Measurements from ENCODE around the gene PDHB.
A peak's percentile ranks its signal among the peaks of the same experiment; 100 is the strongest.
"Not testable (repeated sequence)": the region's sequence is repeated elsewhere in the genome, so short reads cannot be mapped to it uniquely, and the experiment has no call there.

Gene PDHB

GRCh38 chr3:58433400-58434167, at the start of gene PDHB:
PDHB (minus strand) TSS chr3:58433832; CDS start chr3:58433809, 23 bp downstream.
- DNase-seq (ENCODE audit: low read depth, low spot score), result peak; percentile 57

GRCh38 chr3:58482917-58483636, 49.4 kb upstream of the PDHB start:
- DNase-seq (ENCODE audit: low read depth, low spot score), result no peak

GRCh38 chr3:58480309-58480708, 46.7 kb upstream of the PDHB start:
- no peak for DNase-seq (ENCODE audit: low read depth, low spot score)

GRCh38 chr3:58478781-58479180, 45.1 kb upstream of the PDHB start:
- DNase-seq (ENCODE audit: low read depth, low spot score), result no peak

- DNase-seq (ENCODE audit: low read depth, low spot score), result no peak
These were observed 41.4 kb upstream of the PDHB start for GRCh38 chr3:58474967-58475578.

GRCh38 chr3:58474348-58474911, 40.8 kb upstream of the PDHB start:
- no peak for DNase-seq (ENCODE audit: low read depth, low spot score)

GRCh38 chr3:58473275-58473674, 39.6 kb upstream of the PDHB start:
- no peak for DNase-seq (ENCODE audit: low read depth, low spot score)

- no peak for DNase-seq (ENCODE audit: low read depth, low spot score)
These were observed 37.6 kb upstream of the PDHB start for GRCh38 chr3:58471025-58471887.

- no peak for DNase-seq (ENCODE audit: low read depth, low spot score)
These were observed 36.9 kb upstream of the PDHB start for GRCh38 chr3:58470363-58471024.

GRCh38 chr3:58469096-58469495, 35.5 kb upstream of the PDHB start:
- no peak for DNase-seq (ENCODE audit: low read depth, low spot score)

GRCh38 chr3:58466899-58467563, 33.4 kb upstream of the PDHB start:
- no peak for DNase-seq (ENCODE audit: low read depth, low spot score)

GRCh38 chr3:58464866-58465265, 31.2 kb upstream of the PDHB start:
- no peak for DNase-seq (ENCODE audit: low read depth, low spot score)

- no peak for DNase-seq (ENCODE audit: low read depth, low spot score)
These were observed 30.3 kb upstream of the PDHB start for GRCh38 chr3:58463942-58464271.

- DNase-seq (ENCODE audit: low read depth, low spot score), result peak; percentile 48
These were observed 29.7 kb upstream of the PDHB start for GRCh38 chr3:58463181-58463941.

- no peak for DNase-seq (ENCODE audit: low read depth, low spot score)
These were observed 29.2 kb upstream of the PDHB start for GRCh38 chr3:58462829-58463180.

GRCh38 chr3:58459160-58459559, 25.5 kb upstream of the PDHB start:
- no peak for DNase-seq (ENCODE audit: low read depth, low spot score)

- DNase-seq (ENCODE audit: low read depth, low spot score), result no peak
These were observed 18.5 kb upstream of the PDHB start for GRCh38 chr3:58452176-58452575.

- DNase-seq (ENCODE audit: low read depth, low spot score), result no peak
These were observed 8.2 kb upstream of the PDHB start for GRCh38 chr3:58441514-58442450.

- DNase-seq (ENCODE audit: low read depth, low spot score), result not testable (repeated sequence)
These were observed 7.3 kb upstream of the PDHB start for GRCh38 chr3:58440996-58441355.

Measured in iPS DF 19.7 (cell line).